ENCODE results near the gene NFKB1.

DNA sequence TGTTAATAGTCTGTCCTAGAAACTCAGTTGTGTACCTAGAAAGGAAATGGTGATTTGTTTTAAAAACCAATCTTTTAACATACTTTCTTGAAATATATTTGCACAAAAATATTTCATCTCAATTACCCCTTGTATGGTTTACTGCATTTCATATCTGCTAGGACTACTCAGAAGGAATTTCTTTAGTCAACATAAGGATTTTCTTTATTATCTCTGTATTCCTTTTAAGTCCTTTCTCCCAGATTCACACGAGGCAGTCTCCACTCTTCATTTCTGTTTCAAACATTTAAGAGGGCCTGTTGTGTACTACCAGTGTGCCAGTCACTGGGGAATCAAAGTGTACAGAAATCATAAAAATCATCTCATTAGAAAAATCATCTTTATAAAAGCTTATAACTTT is 28.8 kb downstream of the NFKB1 start:
- TF ChIP-seq POLR2AphosphoS5 (IDR thresholded peaks at IDR 0.05) = no peak
- TF ChIP-seq, protein P1, sequence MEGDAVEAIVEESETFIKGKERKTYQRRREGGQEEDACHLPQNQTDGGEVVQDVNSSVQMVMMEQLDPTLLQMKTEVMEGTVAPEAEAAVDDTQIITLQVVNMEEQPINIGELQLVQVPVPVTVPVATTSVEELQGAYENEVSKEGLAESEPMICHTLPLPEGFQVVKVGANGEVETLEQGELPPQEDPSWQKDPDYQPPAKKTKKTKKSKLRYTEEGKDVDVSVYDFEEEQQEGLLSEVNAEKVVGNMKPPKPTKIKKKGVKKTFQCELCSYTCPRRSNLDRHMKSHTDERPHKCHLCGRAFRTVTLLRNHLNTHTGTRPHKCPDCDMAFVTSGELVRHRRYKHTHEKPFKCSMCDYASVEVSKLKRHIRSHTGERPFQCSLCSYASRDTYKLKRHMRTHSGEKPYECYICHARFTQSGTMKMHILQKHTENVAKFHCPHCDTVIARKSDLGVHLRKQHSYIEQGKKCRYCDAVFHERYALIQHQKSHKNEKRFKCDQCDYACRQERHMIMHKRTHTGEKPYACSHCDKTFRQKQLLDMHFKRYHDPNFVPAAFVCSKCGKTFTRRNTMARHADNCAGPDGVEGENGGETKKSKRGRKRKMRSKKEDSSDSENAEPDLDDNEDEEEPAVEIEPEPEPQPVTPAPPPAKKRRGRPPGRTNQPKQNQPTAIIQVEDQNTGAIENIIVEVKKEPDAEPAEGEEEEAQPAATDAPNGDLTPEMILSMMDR (IDR thresholded peaks at IDR 0.05 in 8 of 11, conservative IDR thresholded peaks at IDR 0.05 in 3 of 11) = no peak
- no peak for TF ChIP-seq POLR2A (IDR thresholded peaks at IDR 0.05)
